ENCODE results near the gene FN1.
"Not testable (repeated sequence)": the region's sequence is repeated elsewhere in the genome, so short reads cannot be mapped to it uniquely, and the experiment has no call there.

FN1 gene

GRCh38 chr2:215364157-215365155 is 71.4 kb downstream of the FN1 start:
- DNase-seq (ENCODE audit: low read depth) = no peak

GRCh38 chr2:215363461-215364156 is 72.3 kb downstream of the FN1 start:
- DNase-seq (ENCODE audit: low read depth) = no peak

GRCh38 chr2:215363039-215363438 is 72.8 kb downstream of the FN1 start:
- no peak for DNase-seq (ENCODE audit: low read depth)

- no peak for DNase-seq (ENCODE audit: low read depth)
These were observed 73.3 kb downstream of the FN1 start for GRCh38 chr2:215362562-215362904.

GRCh38 chr2:215361876-215362561 is 73.8 kb downstream of the FN1 start:
- DNase-seq (ENCODE audit: low read depth) = no peak

GRCh38 chr2:215361211-215361875 is 74.5 kb downstream of the FN1 start:
- DNase-seq (ENCODE audit: low read depth) = no peak

- DNase-seq (ENCODE audit: low read depth) = no peak
These were observed 75.3 kb downstream of the FN1 start for GRCh38 chr2:215360596-215360995.

- DNase-seq (ENCODE audit: low read depth) = not testable (repeated sequence)
These were observed 75.8 kb downstream of the FN1 start for GRCh38 chr2:215360059-215360458.

GRCh38 chr2:215359576-215359922 is 76.3 kb downstream of the FN1 start:
- DNase-seq (ENCODE audit: low read depth) = no peak

- DNase-seq (ENCODE audit: low read depth) = no peak
These were observed 76.8 kb downstream of the FN1 start for GRCh38 chr2:215358891-215359575.

GRCh38 chr2:215358312-215358845 is 77.5 kb downstream of the FN1 start:
- DNase-seq (ENCODE audit: low read depth) = no peak

- DNase-seq (ENCODE audit: low read depth) = no peak
These were observed 78.2 kb downstream of the FN1 start for GRCh38 chr2:215357660-215358059.

- DNase-seq (ENCODE audit: low read depth) = no peak
These were observed 78.9 kb downstream of the FN1 start for GRCh38 chr2:215356948-215357461.

GRCh38 chr2:215356334-215356947 is 79.4 kb downstream of the FN1 start:
- DNase-seq (ENCODE audit: low read depth) = no peak

- DNase-seq (ENCODE audit: low read depth) = no peak
These were observed 80.1 kb downstream of the FN1 start for GRCh38 chr2:215355801-215356200.

- DNase-seq (ENCODE audit: low read depth) = no peak
These were observed 80.8 kb downstream of the FN1 start for GRCh38 chr2:215354771-215355695.

GRCh38 chr2:215352602-215353001 is 83.3 kb downstream of the FN1 start:
- DNase-seq (ENCODE audit: low read depth) = no peak

- DNase-seq (ENCODE audit: low read depth) = no peak
These were observed 88.0 kb downstream of the FN1 start for GRCh38 chr2:215347878-215348277.

- no peak for DNase-seq (ENCODE audit: low read depth)
These were observed 96.8 kb downstream of the FN1 start for GRCh38 chr2:215338883-215339679.
